Ovary (tissue), 3 donors: Measurements from ENCODE around the gene KCNE5.

Source experiments
- POLR2A ChIP-seq: fragments of 450-650 bp; IDR thresholded peaks from one replicate; pipeline ENCODE4 v1.6.1; 2017; ENCODE audit warnings: antibody characterized with exemption, mild to moderate bottlenecking, moderate library complexity
- TF ChIP-seq, protein P1 (sequence below), 3 donors: fragments of 450-650 bp in 2 of 3; fragments of 200-600 bp in 1 of 3; IDR thresholded peaks; one replicate each; pipeline versions ENCODE4 v1.5.1 to v1.8.0; 2016 to 2022; ENCODE audit warnings: antibody characterized with exemption in 3 of 3, mild to moderate bottlenecking in 1 of 3
- donor health status: DM: no; HTN: no; CAD: no.

DNA sequence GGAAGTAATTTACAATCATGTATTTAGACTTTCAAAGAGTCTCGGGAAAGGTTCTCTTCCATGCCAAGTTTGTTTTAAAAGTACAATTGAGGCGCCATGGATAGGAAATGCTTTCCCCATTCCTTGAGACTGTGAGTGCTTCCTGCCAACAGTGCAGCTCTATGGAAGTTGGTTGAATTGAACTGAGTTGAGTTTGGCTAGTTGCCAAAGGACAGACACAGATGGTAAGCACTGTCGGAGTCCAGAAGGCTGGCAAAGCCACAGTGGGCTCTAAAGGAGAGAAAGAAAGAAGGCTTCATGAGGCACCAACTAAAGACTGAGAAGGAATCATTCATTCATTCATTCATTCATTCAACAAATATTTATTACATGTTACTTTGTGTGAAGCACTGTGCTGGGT is 4.3 kb upstream of the KCNE5 start:
- TF ChIP-seq, protein P1, sequence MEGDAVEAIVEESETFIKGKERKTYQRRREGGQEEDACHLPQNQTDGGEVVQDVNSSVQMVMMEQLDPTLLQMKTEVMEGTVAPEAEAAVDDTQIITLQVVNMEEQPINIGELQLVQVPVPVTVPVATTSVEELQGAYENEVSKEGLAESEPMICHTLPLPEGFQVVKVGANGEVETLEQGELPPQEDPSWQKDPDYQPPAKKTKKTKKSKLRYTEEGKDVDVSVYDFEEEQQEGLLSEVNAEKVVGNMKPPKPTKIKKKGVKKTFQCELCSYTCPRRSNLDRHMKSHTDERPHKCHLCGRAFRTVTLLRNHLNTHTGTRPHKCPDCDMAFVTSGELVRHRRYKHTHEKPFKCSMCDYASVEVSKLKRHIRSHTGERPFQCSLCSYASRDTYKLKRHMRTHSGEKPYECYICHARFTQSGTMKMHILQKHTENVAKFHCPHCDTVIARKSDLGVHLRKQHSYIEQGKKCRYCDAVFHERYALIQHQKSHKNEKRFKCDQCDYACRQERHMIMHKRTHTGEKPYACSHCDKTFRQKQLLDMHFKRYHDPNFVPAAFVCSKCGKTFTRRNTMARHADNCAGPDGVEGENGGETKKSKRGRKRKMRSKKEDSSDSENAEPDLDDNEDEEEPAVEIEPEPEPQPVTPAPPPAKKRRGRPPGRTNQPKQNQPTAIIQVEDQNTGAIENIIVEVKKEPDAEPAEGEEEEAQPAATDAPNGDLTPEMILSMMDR (IDR thresholded peaks at IDR 0.05), result no peak
- no peak for TF ChIP-seq POLR2A
